ENCODE data around the gene C16orf96.

GRCh38 chr16:4535627-4536108 lies 20.5 kb upstream of the C16orf96 start:
- no peak for TF ChIP-seq CTCF (IDR thresholded peaks at IDR 0.05; ENCODE audit: low read length)
- TF ChIP-seq EZH2 (optimal IDR thresholded peaks at IDR 0.05; ENCODE audit: low read depth, low read length) = no peak

All from MM.1S (cell line).